B cell (primary cell): ENCODE data around the gene PLEKHM1. TPM values are rescaled to one million over a fixed set of nuclear protein-coding genes. Genes with fewer than 3 reads are reported as not detected.

Source experiments
- ATAC-seq: fragments of 200-7000 bp; cut with Tn5 transposase; one replicate; pipeline ENCODE4 v1.10.0; 2021; ENCODE audit warnings: low read depth, mild to moderate bottlenecking, moderate number of reproducible peaks, moderate library complexity
- CTCF ChIA-PET: fragments of 350-600 bp; sonication (Branson Sonifier 250); formaldehyde crosslinking; loops from one replicate; lab custom pipeline; 2021; ENCODE audit warnings: antibody characterized with exemption, inconsistent platforms; lab: Charles Lee
- POLR2A ChIA-PET: fragments of 350-600 bp; sonication (Branson Sonifier 250); formaldehyde crosslinking; loops from one replicate; lab custom pipeline; 2021; ENCODE audit warnings: antibody characterized with exemption; lab: Charles Lee
- DNase-seq: peaks from one replicate; pipeline ENCODE4 v3.0.0; 2013
- H2AFZ ChIP-seq: 2 replicates; pipeline ENCODE4 v1.6.1; 2012; ENCODE audit warnings: mild to moderate bottlenecking, low read depth, low read length; ENCODE audit not compliant: insufficient read depth, poor library complexity, severe bottlenecking
- H3K27ac ChIP-seq, 2 donors: 1 replicate in 1 of 2; 2 replicates in 1 of 2; pipeline ENCODE4 v1.5.1; 2012 to 2013; ENCODE audit warnings: low read length in 2 of 2, mild to moderate bottlenecking in 2 of 2, moderate library complexity in 1 of 2
- H3K27me3 ChIP-seq, 4 experiments: fragments of 200-600 bp in 1 of 4; sonication (generic) in 1 of 4; replicated peaks in 1 of 4; 1 replicate in 2 of 4; 2 replicates in 2 of 4; pipeline versions ENCODE4 v1.6.1 to v1.7.0; 2013 to 2016; ENCODE audit warnings: low read length in 3 of 4, mild to moderate bottlenecking in 2 of 4, mixed read lengths in 1 of 4, moderate library complexity in 1 of 4; ENCODE audit not compliant: insufficient read depth in 4 of 4, control insufficient read depth in 3 of 4; ENCODE audit errors: control extremely low read depth in 1 of 4
- H3K36me3 ChIP-seq, 2 experiments: replicated peaks in 1 of 2; 1 replicate in 1 of 2; 2 replicates in 1 of 2; pipeline versions ENCODE4 v1.6.1 to v1.7.1; 2013; ENCODE audit warnings: low read length in 1 of 2; ENCODE audit not compliant: insufficient read depth in 2 of 2, control insufficient read depth in 1 of 2; ENCODE audit errors: control extremely low read depth in 1 of 2, extremely low read depth in 1 of 2
- H3K4me1 ChIP-seq, 2 donors: fragments of 200-600 bp in 1 of 2; sonication (generic) in 1 of 2; 1 replicate in 1 of 2; 2 replicates in 1 of 2; pipeline versions ENCODE4 v1.5.1 to v1.6.1; 2013 to 2017; ENCODE audit warnings: low read length in 2 of 2; ENCODE audit not compliant: control insufficient read depth in 2 of 2, insufficient read depth in 2 of 2
- H3K4me2 ChIP-seq: replicated peaks from 2 replicates; pipeline ENCODE3; 2012; ENCODE audit warnings: mild to moderate bottlenecking, low read depth, low read length; ENCODE audit not compliant: poor library complexity, severe bottlenecking
- H3K4me3 ChIP-seq, 5 experiments: fragments of 200-600 bp in 1 of 5; sonication (generic) in 1 of 5; 1 replicate in 3 of 5; 2 replicates in 2 of 5; pipeline versions ENCODE4 v1.5.1 to v1.7.0; 2011 to 2016; ENCODE audit warnings: low read length in 4 of 5, mild to moderate bottlenecking in 4 of 5, low read depth in 2 of 5, control low read depth in 1 of 5, moderate library complexity in 1 of 5; ENCODE audit not compliant: insufficient read depth in 1 of 5; ENCODE audit errors: control extremely low read depth in 1 of 5, extremely low read depth in 1 of 5
- H3K79me2 ChIP-seq: fragments of 200-600 bp; sonication (generic); one replicate; pipeline ENCODE4 v1.6.0; 2016; ENCODE audit warnings: low read length; ENCODE audit not compliant: control insufficient read depth, insufficient read depth
- H3K9ac ChIP-seq: fragments of 200-600 bp; sonication (generic); 2 replicates; pipeline ENCODE4 v1.6.1; 2017; ENCODE audit warnings: mild to moderate bottlenecking, low read length, moderate library complexity
- H3K9me3 ChIP-seq, 3 donors: one replicate each; pipeline versions ENCODE4 v1.6.1 to v1.7.1; 2013; ENCODE audit warnings: low read length in 2 of 3; ENCODE audit not compliant: control insufficient read depth in 2 of 3, insufficient read depth in 1 of 3; ENCODE audit errors: control extremely low read depth in 1 of 3
- H4K20me1 ChIP-seq: 2 replicates; pipeline ENCODE4 v1.6.0; 2012; ENCODE audit warnings: mild to moderate bottlenecking, low read length; ENCODE audit not compliant: insufficient read depth, control insufficient read depth, poor library complexity, severe bottlenecking
- H3K27ac Mint-ChIP-seq: one replicate; pipeline ENCODE4 v1.8.0; 2021; ENCODE audit warnings: mixed read lengths
- H3K27me3 Mint-ChIP-seq: one replicate; pipeline ENCODE4 v1.8.0; 2021; ENCODE audit warnings: mixed read lengths
- H3K4me1 Mint-ChIP-seq: one replicate; pipeline ENCODE4 v1.8.0; 2021; ENCODE audit warnings: mixed read lengths
- H3K4me3 Mint-ChIP-seq: one replicate; pipeline ENCODE4 v1.8.0; 2021; ENCODE audit warnings: mixed read lengths
- H3K9me3 Mint-ChIP-seq: one replicate; pipeline ENCODE4 v1.8.0; 2022; ENCODE audit warnings: mixed read lengths; ENCODE audit not compliant: insufficient read depth
- EZH2 ChIP-seq: IDR thresholded peaks from 2 replicates; pipeline ENCODE4 v1.6.1; 2012; ENCODE audit warnings: borderline replicate concordance, low read depth, mild to moderate bottlenecking, moderate library complexity, low read length; ENCODE audit not compliant: insufficient read depth, poor library complexity, severe bottlenecking
- WGBS: methylation state at CpG from one replicate; pipeline ENCODE4 v1.1.5; 2013; ENCODE audit warnings: missing lambda C conversion rate; ENCODE audit not compliant: insufficient coverage; 5-methylcytosine and 5-hydroxymethylcytosine counted together
- intact Hi-C: fragments of 100-400 bp; cut with micrococcal nuclease; formaldehyde crosslinking; loops from one replicate; pipeline ENCODE4 v1.10.0; 2022
- polyA plus RNA-seq: library from polyadenylated mRNA; depleted of rRNA; stranded (reverse); fragments of >200 nt; gene quantifications from 2 replicates; pipeline ENCODE4 v1.2.3, GENCODE V29; 2012
- total RNA-seq, 2 donors: library from RNA; stranded (reverse); fragments of 120-200 nt in 1 of 2; gene quantifications; 1 replicate in 1 of 2; 2 replicates in 1 of 2; pipeline versions ENCODE4 v1.2.3 to v1.2.4, GENCODE V29; 2013 to 2022
- TF ChIP-seq, protein P1 (sequence below): fragments of 200-600 bp; IDR thresholded peaks from one replicate; pipeline ENCODE4 v1.8.0; 2022; ENCODE audit warnings: antibody characterized with exemption, mild to moderate bottlenecking

The PLEKHM1 gene
- total and polyA plus RNA-seq, 2 donors (not counting 1 experiment from before 2014, with no cell fraction given) = 26.2 to 73.9 TPM

DNA sequence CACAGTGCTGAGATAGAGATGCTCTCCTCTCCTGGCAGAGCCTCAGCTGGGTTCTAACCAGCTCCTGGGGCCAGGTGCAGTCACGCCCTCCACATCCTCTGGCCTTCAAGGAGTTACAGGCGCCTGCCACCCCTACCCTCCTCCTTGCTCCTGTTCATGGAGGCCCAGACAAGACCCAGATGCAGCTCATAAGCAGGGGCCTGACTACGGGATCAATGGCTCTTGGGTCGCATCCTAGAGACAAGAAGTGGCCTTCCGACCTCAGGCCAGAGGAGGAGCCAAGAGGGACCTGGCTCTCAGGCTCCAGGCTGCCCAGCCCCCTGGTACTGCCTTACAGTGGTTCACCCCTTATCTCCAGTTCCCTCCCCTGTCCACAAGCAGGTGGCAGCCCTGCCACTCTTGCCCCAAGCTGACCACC, 80.9 kb downstream of the PLEKHM1 start:
- no peaks in the 10 kb centered on the region for H3K27me3 Mint-ChIP-seq
- Histone ChIP-seq H3K4me2 (peak overlapping the region; percentile 93), H3K27me3 (no peaks in the 10 kb centered on the region), H3K79me2 (peaks cover 76% of the 10 kb centered on the region), H3K36me3 (peaks cover 0 to 22% of the 10 kb centered on the region in 2 experiments), H4K20me1 (peaks cover 31% of the 10 kb centered on the region), H3K9ac (peak overlapping the region; percentile 97), H3K27ac (peak overlapping the region; percentile 74 to 89), H3K9me3 (peaks cover 0 to 3% (median 0%) of the 10 kb centered on the region in 3 donors), H3K4me1 (peaks cover 76 to 93% of the 10 kb centered on the region in 2 donors), H3K4me3 (peak overlapping the region; percentile 78 to 97 (median 86)), H2AFZ (peak overlapping the region; percentile 77)
- DNase-seq (peak; percentile 41), ATAC-seq (peak; percentile 6)
- peak overlapping the region; percentile 99 for H3K27ac Mint-ChIP-seq
- ChIA-PET CTCF (interaction anchor here (0.8 to 9.3 kb wide), 6 partner anchors 8 to 190 kb away, joined by 3 to 71 read pairs (median 4); no protein-coding TSS in a partner anchor), POLR2A (interaction anchor here (0.6 to 1.6 kb wide), 3 partner anchors 12 to 348 kb away, joined by 3 read pairs; no protein-coding TSS in a partner anchor)
- TF ChIP-seq, protein P1, sequence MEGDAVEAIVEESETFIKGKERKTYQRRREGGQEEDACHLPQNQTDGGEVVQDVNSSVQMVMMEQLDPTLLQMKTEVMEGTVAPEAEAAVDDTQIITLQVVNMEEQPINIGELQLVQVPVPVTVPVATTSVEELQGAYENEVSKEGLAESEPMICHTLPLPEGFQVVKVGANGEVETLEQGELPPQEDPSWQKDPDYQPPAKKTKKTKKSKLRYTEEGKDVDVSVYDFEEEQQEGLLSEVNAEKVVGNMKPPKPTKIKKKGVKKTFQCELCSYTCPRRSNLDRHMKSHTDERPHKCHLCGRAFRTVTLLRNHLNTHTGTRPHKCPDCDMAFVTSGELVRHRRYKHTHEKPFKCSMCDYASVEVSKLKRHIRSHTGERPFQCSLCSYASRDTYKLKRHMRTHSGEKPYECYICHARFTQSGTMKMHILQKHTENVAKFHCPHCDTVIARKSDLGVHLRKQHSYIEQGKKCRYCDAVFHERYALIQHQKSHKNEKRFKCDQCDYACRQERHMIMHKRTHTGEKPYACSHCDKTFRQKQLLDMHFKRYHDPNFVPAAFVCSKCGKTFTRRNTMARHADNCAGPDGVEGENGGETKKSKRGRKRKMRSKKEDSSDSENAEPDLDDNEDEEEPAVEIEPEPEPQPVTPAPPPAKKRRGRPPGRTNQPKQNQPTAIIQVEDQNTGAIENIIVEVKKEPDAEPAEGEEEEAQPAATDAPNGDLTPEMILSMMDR = no peak
- TF ChIP-seq EZH2 = no peak
- H3K4me1 Mint-ChIP-seq = peaks cover 79% of the 10 kb centered on the region
- intact Hi-C loops = loop anchor here (1.0 to 5.0 kb wide), 2 partner anchors 19 to 92 kb away; partner anchors contain the start of gene MAP3K14
- peak overlapping the region; percentile 100 for H3K4me3 Mint-ChIP-seq
- WGBS = 15% methylated on average over 4 of the region's 5 CpGs
- H3K9me3 Mint-ChIP-seq = no peaks in the 10 kb centered on the region
